GM23338 (cell line): ENCODE measurements around the gene SMTNL2. TPM values are rescaled to one million over a fixed set of nuclear protein-coding genes. Genes with fewer than 3 reads are reported as not detected.

Source experiments
- ATAC-seq: fragments of 200-7000 bp; cut with Tn5 transposase; 3 replicates; pipeline ENCODE4 v1.9.1; 2020
- DNase-seq: peaks from one replicate; pipeline ENCODE4 v3.0.0-alpha.2; 2015; ENCODE audit warnings: low spot score
- H2AFZ ChIP-seq: fragments of 200-600 bp; sonication (generic); 2 replicates; pipeline ENCODE4 v1.8.0; 2016; ENCODE audit warnings: antibody characterized with exemption, mild to moderate bottlenecking, moderate library complexity
- H3F3A ChIP-seq: fragments of 200-600 bp; sonication (generic); replicated peaks from 2 replicates; pipeline ENCODE4 v1.8.0; 2017; ENCODE audit warnings: antibody characterized with exemption, mixed run types, low read depth
- H3K27ac ChIP-seq: fragments of 200-600 bp; sonication (generic); 2 replicates; pipeline ENCODE4 v1.6.1; 2016; ENCODE audit warnings: low read depth
- H3K27me3 ChIP-seq: fragments of 200-600 bp; sonication (generic); 2 replicates; pipeline ENCODE4 v1.8.0; 2016; ENCODE audit warnings: mild to moderate bottlenecking, mixed run types, moderate library complexity; ENCODE audit not compliant: insufficient read depth
- H3K36me3 ChIP-seq: fragments of 200-600 bp; sonication (generic); 2 replicates; pipeline ENCODE4 v1.8.0; 2016; ENCODE audit warnings: mild to moderate bottlenecking; ENCODE audit not compliant: insufficient read depth
- H3K4me1 ChIP-seq: fragments of 200-600 bp; sonication (generic); 2 replicates; pipeline ENCODE4 v1.8.0; 2016; ENCODE audit warnings: mild to moderate bottlenecking, moderate library complexity; ENCODE audit not compliant: insufficient read depth
- H3K4me2 ChIP-seq: fragments of 200-600 bp; sonication (generic); 2 replicates; pipeline ENCODE4 v1.7.1; 2017; ENCODE audit warnings: mixed run types
- H3K4me3 ChIP-seq: fragments of 200-600 bp; sonication (generic); 2 replicates; pipeline ENCODE4 v1.6.1; 2016; ENCODE audit warnings: mixed run types
- H3K79me2 ChIP-seq: fragments of 200-600 bp; sonication (generic); replicated peaks from 2 replicates; pipeline ENCODE4 v1.8.0; 2017; ENCODE audit warnings: mild to moderate bottlenecking; ENCODE audit not compliant: insufficient read depth
- H3K9me2 ChIP-seq: fragments of 200-600 bp; sonication (generic); 2 replicates; pipeline ENCODE4 v1.8.0; 2017; ENCODE audit not compliant: insufficient read depth
- H4K20me1 ChIP-seq: fragments of 200-600 bp; sonication (generic); replicated peaks from 2 replicates; pipeline ENCODE4 v1.8.0; 2017; ENCODE audit warnings: mild to moderate bottlenecking; ENCODE audit not compliant: insufficient read depth
- H3K27ac Mint-ChIP-seq: 2 replicates; pipeline ENCODE4 v1.8.0; 2020; ENCODE audit warnings: inconsistent platforms, mild to moderate bottlenecking, moderate library complexity, mixed read lengths
- H3K27me3 Mint-ChIP-seq: 3 replicates; pipeline ENCODE4 v1.8.0; 2022; ENCODE audit warnings: low read depth, mild to moderate bottlenecking, moderate library complexity, mixed read lengths, inconsistent platforms; ENCODE audit not compliant: insufficient read depth, poor library complexity
- H3K36me3 Mint-ChIP-seq: 3 replicates; pipeline ENCODE4 v1.8.0; 2021; ENCODE audit warnings: low read depth, mild to moderate bottlenecking, inconsistent platforms, moderate library complexity, mixed read lengths
- H3K4me1 Mint-ChIP-seq: 3 replicates; pipeline ENCODE4 v1.8.0; 2020; ENCODE audit warnings: mild to moderate bottlenecking, inconsistent platforms, mixed read lengths
- H3K4me3 Mint-ChIP-seq: 3 replicates; pipeline ENCODE4 v1.8.0; 2021; ENCODE audit warnings: moderate library complexity, mild to moderate bottlenecking, inconsistent platforms, mixed read lengths
- H3K9me3 Mint-ChIP-seq: 3 replicates; pipeline ENCODE4 v1.8.0; 2020; ENCODE audit warnings: moderate library complexity, mild to moderate bottlenecking, inconsistent platforms, mixed read lengths
- CREB1 ChIP-seq: fragments of 250-450 bp; sonication (Bioruptor Pico); IDR thresholded peaks from 2 replicates; pipeline ENCODE4 v1.5.0; 2020; ENCODE audit warnings: low read depth, mild to moderate bottlenecking, moderate library complexity
- JUNB ChIP-seq: IDR thresholded peaks from one replicate; pipeline ENCODE4 v1.6.1; 2016; ENCODE audit warnings: antibody characterized with exemption; ENCODE audit not compliant: unreplicated experiment
- ZNF114 ChIP-seq: fragments of 250-450 bp; sonication (Bioruptor Pico); IDR thresholded peaks from 2 replicates; pipeline ENCODE4 v1.5.0; 2020; ENCODE audit warnings: mild to moderate bottlenecking, moderate library complexity
- polyA plus RNA-seq: library from polyadenylated mRNA; unstranded; fragments of >200 nt; fragmentation: Nextera tagmentation; extraction: Ambion mirVana; gene quantifications from 2 replicates; pipeline ENCODE4 v1.2.1, GENCODE V29; 2016
- total RNA-seq: library from RNA; depleted of rRNA; stranded (reverse); fragments of >200 nt; shearing (Covaris generic); gene quantifications from 2 replicates; pipeline ENCODE4 v1.2.3, GENCODE V29; 2014
- TF ChIP-seq, protein P1 (sequence below): fragments of 250-450 bp; sonication (Bioruptor Pico); IDR thresholded peaks from 2 replicates; pipeline ENCODE4 v1.5.0; 2020; ENCODE audit warnings: mild to moderate bottlenecking, moderate library complexity
- TF ChIP-seq, protein P2 (sequence below), 2 experiments: fragments of 200-600 bp in 1 of 2; sonication (generic) in 1 of 2; conservative IDR thresholded peaks; 2 replicates each; pipeline versions ENCODE4 v1.5.1 to v1.6.1; 2016 to 2017; ENCODE audit warnings: antibody characterized with exemption in 2 of 2, low read depth in 2 of 2, mild to moderate bottlenecking in 2 of 2, moderate library complexity in 1 of 2

Gene SMTNL2
- total and polyA plus RNA-seq, 2 experiments from 2014 or later, result 1.3 to 4.3 TPM

GRCh38 chr17:4550534-4551039 is 33.7 kb upstream of the SMTNL2 start:
- H3K36me3 ChIP-seq, result peaks cover 28% of the 10 kb centered on the region
- H3F3A ChIP-seq, result peaks cover 7% of the 10 kb centered on the region; the same call in 1 of the 2 replicates
- DNase-seq (no peak), ATAC-seq (no peak)
- no peak overlapping the region for H3K4me3 ChIP-seq
- H3K27me3 ChIP-seq, result no peaks in the 10 kb centered on the region
- Mint-ChIP-seq H3K9me3 (no peaks in the 10 kb centered on the region), H3K4me1 (peaks cover 16% of the 10 kb centered on the region; the same call in 2 of the 3 replicates), H3K27me3 (peaks cover 13% of the 10 kb centered on the region), H3K27ac (peak overlapping the region; percentile 90; the same call in 1 of the 2 replicates), H3K36me3 (peaks cover 95% of the 10 kb centered on the region), H3K4me3 (no peak overlapping the region)
- no peak for TF ChIP-seq CREB1 (CRISPR knock-in tag)
- TF ChIP-seq ZNF114 (CRISPR knock-in tag), result no peak
- TF ChIP-seq JUNB, result no peak
- TF ChIP-seq, protein P1, sequence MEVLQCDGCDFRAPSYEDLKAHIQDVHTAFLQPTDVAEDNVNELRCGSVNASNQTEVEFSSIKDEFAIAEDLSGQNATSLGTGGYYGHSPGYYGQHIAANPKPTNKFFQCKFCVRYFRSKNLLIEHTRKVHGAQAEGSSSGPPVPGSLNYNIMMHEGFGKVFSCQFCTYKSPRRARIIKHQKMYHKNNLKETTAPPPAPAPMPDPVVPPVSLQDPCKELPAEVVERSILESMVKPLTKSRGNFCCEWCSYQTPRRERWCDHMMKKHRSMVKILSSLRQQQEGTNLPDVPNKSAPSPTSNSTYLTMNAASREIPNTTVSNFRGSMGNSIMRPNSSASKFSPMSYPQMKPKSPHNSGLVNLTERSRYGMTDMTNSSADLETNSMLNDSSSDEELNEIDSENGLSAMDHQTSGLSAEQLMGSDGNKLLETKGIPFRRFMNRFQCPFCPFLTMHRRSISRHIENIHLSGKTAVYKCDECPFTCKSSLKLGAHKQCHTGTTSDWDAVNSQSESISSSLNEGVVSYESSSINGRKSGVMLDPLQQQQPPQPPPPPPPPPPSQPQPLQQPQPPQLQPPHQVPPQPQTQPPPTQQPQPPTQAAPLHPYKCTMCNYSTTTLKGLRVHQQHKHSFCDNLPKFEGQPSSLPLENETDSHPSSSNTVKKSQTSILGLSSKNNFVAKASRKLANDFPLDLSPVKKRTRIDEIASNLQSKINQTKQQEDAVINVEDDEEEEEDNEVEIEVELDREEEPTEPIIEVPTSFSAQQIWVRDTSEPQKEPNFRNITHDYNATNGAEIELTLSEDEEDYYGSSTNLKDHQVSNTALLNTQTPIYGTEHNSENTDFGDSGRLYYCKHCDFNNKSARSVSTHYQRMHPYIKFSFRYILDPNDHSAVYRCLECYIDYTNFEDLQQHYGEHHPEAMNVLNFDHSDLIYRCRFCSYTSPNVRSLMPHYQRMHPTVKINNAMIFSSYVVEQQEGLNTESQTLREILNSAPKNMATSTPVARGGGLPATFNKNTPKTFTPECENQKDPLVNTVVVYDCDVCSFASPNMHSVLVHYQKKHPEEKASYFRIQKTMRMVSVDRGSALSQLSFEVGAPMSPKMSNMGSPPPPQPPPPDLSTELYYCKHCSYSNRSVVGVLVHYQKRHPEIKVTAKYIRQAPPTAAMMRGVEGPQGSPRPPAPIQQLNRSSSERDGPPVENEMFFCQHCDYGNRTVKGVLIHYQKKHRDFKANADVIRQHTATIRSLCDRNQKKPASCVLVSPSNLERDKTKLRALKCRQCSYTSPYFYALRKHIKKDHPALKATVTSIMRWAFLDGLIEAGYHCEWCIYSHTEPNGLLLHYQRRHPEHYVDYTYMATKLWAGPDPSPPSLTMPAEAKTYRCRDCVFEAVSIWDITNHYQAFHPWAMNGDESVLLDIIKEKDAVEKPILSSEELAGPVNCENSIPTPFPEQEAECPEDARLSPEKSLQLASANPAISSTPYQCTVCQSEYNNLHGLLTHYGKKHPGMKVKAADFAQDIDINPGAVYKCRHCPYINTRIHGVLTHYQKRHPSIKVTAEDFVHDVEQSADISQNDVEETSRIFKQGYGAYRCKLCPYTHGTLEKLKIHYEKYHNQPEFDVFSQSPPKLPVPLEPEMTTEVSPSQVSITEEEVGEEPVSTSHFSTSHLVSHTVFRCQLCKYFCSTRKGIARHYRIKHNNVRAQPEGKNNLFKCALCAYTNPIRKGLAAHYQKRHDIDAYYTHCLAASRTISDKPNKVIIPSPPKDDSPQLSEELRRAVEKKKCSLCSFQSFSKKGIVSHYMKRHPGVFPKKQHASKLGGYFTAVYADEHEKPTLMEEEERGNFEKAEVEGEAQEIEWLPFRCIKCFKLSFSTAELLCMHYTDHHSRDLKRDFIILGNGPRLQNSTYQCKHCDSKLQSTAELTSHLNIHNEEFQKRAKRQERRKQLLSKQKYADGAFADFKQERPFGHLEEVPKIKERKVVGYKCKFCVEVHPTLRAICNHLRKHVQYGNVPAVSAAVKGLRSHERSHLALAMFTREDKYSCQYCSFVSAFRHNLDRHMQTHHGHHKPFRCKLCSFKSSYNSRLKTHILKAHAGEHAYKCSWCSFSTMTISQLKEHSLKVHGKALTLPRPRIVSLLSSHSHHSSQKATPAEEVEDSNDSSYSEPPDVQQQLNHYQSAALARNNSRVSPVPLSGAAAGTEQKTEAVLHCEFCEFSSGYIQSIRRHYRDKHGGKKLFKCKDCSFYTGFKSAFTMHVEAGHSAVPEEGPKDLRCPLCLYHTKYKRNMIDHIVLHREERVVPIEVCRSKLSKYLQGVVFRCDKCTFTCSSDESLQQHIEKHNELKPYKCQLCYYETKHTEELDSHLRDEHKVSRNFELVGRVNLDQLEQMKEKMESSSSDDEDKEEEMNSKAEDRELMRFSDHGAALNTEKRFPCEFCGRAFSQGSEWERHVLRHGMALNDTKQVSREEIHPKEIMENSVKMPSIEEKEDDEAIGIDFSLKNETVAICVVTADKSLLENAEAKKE (CRISPR knock-in tag), result no peak
- TF ChIP-seq, protein P2, sequence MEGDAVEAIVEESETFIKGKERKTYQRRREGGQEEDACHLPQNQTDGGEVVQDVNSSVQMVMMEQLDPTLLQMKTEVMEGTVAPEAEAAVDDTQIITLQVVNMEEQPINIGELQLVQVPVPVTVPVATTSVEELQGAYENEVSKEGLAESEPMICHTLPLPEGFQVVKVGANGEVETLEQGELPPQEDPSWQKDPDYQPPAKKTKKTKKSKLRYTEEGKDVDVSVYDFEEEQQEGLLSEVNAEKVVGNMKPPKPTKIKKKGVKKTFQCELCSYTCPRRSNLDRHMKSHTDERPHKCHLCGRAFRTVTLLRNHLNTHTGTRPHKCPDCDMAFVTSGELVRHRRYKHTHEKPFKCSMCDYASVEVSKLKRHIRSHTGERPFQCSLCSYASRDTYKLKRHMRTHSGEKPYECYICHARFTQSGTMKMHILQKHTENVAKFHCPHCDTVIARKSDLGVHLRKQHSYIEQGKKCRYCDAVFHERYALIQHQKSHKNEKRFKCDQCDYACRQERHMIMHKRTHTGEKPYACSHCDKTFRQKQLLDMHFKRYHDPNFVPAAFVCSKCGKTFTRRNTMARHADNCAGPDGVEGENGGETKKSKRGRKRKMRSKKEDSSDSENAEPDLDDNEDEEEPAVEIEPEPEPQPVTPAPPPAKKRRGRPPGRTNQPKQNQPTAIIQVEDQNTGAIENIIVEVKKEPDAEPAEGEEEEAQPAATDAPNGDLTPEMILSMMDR (conservative IDR thresholded peaks at IDR 0.05; ENCODE audit: low read depth in 2 of 2), result no peak
- peaks cover 28% of the 10 kb centered on the region for H3K79me2 ChIP-seq
- H3K9me2 ChIP-seq, result no peaks in the 10 kb centered on the region
- H3K4me2 ChIP-seq, result no peak overlapping the region
- H2AFZ ChIP-seq, result no peak overlapping the region
- peaks cover 27% of the 10 kb centered on the region for H4K20me1 ChIP-seq
- H3K4me1 ChIP-seq, result peaks cover 10% of the 10 kb centered on the region; the same call in 1 of the 2 replicates
- H3K27ac ChIP-seq, result 0 out of 2 replicates have a peak overlapping the region, but pooled peaks have one; percentile 39
